Measurements from ENCODE around the gene WBP1L.
A peak's percentile ranks its signal among the peaks of the same experiment; 100 is the strongest.
"Not testable (repeated sequence)": the region's sequence is repeated elsewhere in the genome, so short reads cannot be mapped to it uniquely, and the experiment has no call there.

WBP1L gene

GRCh38 chr10:102743588-102744373 is at the start of gene WBP1L:
TSS of gene WBP1L (plus strand) at chr10:102743948. CDS start at chr10:102744054, 106 bp downstream.
- peak; percentile 92 for DNase-seq (ENCODE audit: low read depth)

GRCh38 chr10:102695401-102695800 is 48.3 kb upstream of the WBP1L start:
- not testable (repeated sequence) for DNase-seq (ENCODE audit: low read depth)

- no peak for DNase-seq (ENCODE audit: low read depth)
These were observed 47.0 kb upstream of the WBP1L start for GRCh38 chr10:102696736-102697135.

GRCh38 chr10:102698894-102699293 is 44.9 kb upstream of the WBP1L start:
- no peak for DNase-seq (ENCODE audit: low read depth)

GRCh38 chr10:102701272-102701671 is 42.5 kb upstream of the WBP1L start:
- DNase-seq (ENCODE audit: low read depth), result no peak

- no peak for DNase-seq (ENCODE audit: low read depth)
These were observed 42.0 kb upstream of the WBP1L start for GRCh38 chr10:102701796-102702195.

- DNase-seq (ENCODE audit: low read depth), result no peak
These were observed 41.0 kb upstream of the WBP1L start for GRCh38 chr10:102702742-102703141.

- peak; percentile 49 for DNase-seq (ENCODE audit: low read depth)
These were observed 38.8 kb upstream of the WBP1L start for GRCh38 chr10:102704915-102705314.

- DNase-seq (ENCODE audit: low read depth), result no peak
These were observed 38.2 kb upstream of the WBP1L start for GRCh38 chr10:102705531-102705930.

- no peak for DNase-seq (ENCODE audit: low read depth)
These were observed 33.1 kb upstream of the WBP1L start for GRCh38 chr10:102710609-102711008.

GRCh38 chr10:102712089-102712488 is 31.7 kb upstream of the WBP1L start:
- no peak for DNase-seq (ENCODE audit: low read depth)

GRCh38 chr10:102712843-102713538 is 30.8 kb upstream of the WBP1L start:
- DNase-seq (ENCODE audit: low read depth), result no peak

- no peak for DNase-seq (ENCODE audit: low read depth)
These were observed 30.3 kb upstream of the WBP1L start for GRCh38 chr10:102713539-102713813.

GRCh38 chr10:102713814-102714620 is 29.7 kb upstream of the WBP1L start, which contains the start of gene ARL3:
TSS of gene ARL3 (minus strand) at chr10:102714397. CDS start at chr10:102714275, 122 bp downstream.
- peak; percentile 77 for DNase-seq (ENCODE audit: low read depth)

GRCh38 chr10:102714621-102715455 is 28.9 kb upstream of the WBP1L start, which contains the start of gene SFXN2:
TSS of gene SFXN2 (plus strand) at chr10:102714636. CDS start at chr10:102726637, 12,001 bp downstream.
- DNase-seq (ENCODE audit: low read depth), result no peak

GRCh38 chr10:102715880-102716279 is 27.9 kb upstream of the WBP1L start:
- DNase-seq (ENCODE audit: low read depth), result no peak

- not testable (repeated sequence) for DNase-seq (ENCODE audit: low read depth)
These were observed 26.7 kb upstream of the WBP1L start for GRCh38 chr10:102716900-102717565.

GRCh38 chr10:102718220-102718619 is 25.5 kb upstream of the WBP1L start:
- no peak for DNase-seq (ENCODE audit: low read depth)

- DNase-seq (ENCODE audit: low read depth), result no peak
These were observed 23.4 kb upstream of the WBP1L start for GRCh38 chr10:102720337-102720736.

GRCh38 chr10:102720775-102721301 is 22.9 kb upstream of the WBP1L start:
- DNase-seq (ENCODE audit: low read depth), result no peak

GRCh38 chr10:102721954-102722353 is 21.8 kb upstream of the WBP1L start:
- DNase-seq (ENCODE audit: low read depth), result no peak

All from HS-27A (cell line).